Endothelial cell of umbilical vein (primary cell): ENCODE results near the gene EDARADD. TPM values are rescaled to one million over a fixed set of nuclear protein-coding genes. Genes with fewer than 3 reads are reported as not detected.
"Not testable (repeated sequence)": the region's sequence is repeated elsewhere in the genome, so short reads cannot be mapped to it uniquely, and the experiment has no call there.

Experiments used
- BruUV-seq: library from RNA; stranded (reverse); fragments of 400-500 nt; replicated peaks from 2 replicates; lab custom pipeline; 2021; lab: Mats Ljungman, UMichigan
- CTCF ChIA-PET: fragments of 300-600, 350-600 bp; sonication (Branson Sonifier 250); formaldehyde crosslinking; loops from one replicate; lab custom pipeline; 2021; ENCODE audit warnings: antibody characterized with exemption, inconsistent platforms; lab: Charles Lee
- POLR2A ChIA-PET: fragments of 300-600, 350-600 bp; sonication (Branson Sonifier 250); formaldehyde crosslinking; loops from one replicate; lab custom pipeline; 2021; ENCODE audit warnings: antibody characterized with exemption, inconsistent platforms; lab: Charles Lee
- DNase-seq: peaks from one replicate; pipeline ENCODE4 v3.0.0-alpha.2; 2011; ENCODE audit warnings: low read depth, low spot score
- FAIRE-seq: peaks from 2 replicates; lab custom pipeline; 2011; peaks lifted over from hg19 to GRCh38; lab: Jason Lieb, UNC
- H2AFZ ChIP-seq: 2 replicates; pipeline ENCODE4 v1.6.0; 2012; ENCODE audit warnings: low read depth, low read length, control low read depth, inconsistent platforms
- H3K27ac ChIP-seq: 2 replicates; pipeline ENCODE4 v1.5.1; 2011; ENCODE audit warnings: low read depth, mild to moderate bottlenecking, control low read depth, low read length, moderate library complexity; ENCODE audit not compliant: insufficient read depth
- H3K27me3 ChIP-seq, 2 experiments: 2 replicates each; pipeline versions ENCODE4 v1.6.0 to v1.6.1; 2011; ENCODE audit warnings: low read length in 2 of 2, mixed read lengths in 1 of 2; ENCODE audit not compliant: control insufficient read depth in 2 of 2, insufficient read depth in 2 of 2
- H3K36me3 ChIP-seq, 2 experiments: 2 replicates in 1 of 2; 3 replicates in 1 of 2; pipeline ENCODE4 v1.5.1; 2011; ENCODE audit warnings: low read length in 2 of 2, mild to moderate bottlenecking in 1 of 2, moderate library complexity in 1 of 2; ENCODE audit not compliant: control insufficient read depth in 2 of 2, insufficient read depth in 2 of 2; ENCODE audit errors: extremely low read depth in 1 of 2
- H3K4me1 ChIP-seq: 3 replicates; pipeline ENCODE4 v1.5.1; 2011; ENCODE audit warnings: mild to moderate bottlenecking, low read length; ENCODE audit not compliant: control insufficient read depth, insufficient read depth; ENCODE audit errors: extremely low read depth
- H3K4me2 ChIP-seq: 2 replicates; pipeline ENCODE4 v1.6.1; 2011; ENCODE audit warnings: low read length, control low read depth, mixed read lengths; ENCODE audit not compliant: insufficient read depth
- H3K4me3 ChIP-seq, 3 experiments: fragments of 200-600 bp in 1 of 3; sonication (generic), shearing (Covaris generic) in 1 of 3; replicated peaks in 1 of 3; 2 replicates each; pipeline ENCODE4 v1.5.1; 2011 to 2016; ENCODE audit warnings: control low read depth in 3 of 3, low read length in 3 of 3, mild to moderate bottlenecking in 2 of 3, inconsistent platforms in 1 of 3, low read depth in 1 of 3, moderate library complexity in 1 of 3; ENCODE audit not compliant: insufficient read depth in 1 of 3
- H3K79me2 ChIP-seq: 2 replicates; pipeline ENCODE4 v1.6.0; 2012; ENCODE audit warnings: low read length, inconsistent platforms; ENCODE audit not compliant: control insufficient read depth, insufficient read depth
- H3K9ac ChIP-seq: replicated peaks from 2 replicates; pipeline ENCODE3; 2011; ENCODE audit warnings: low read length, control low read depth; ENCODE audit not compliant: insufficient read depth; ENCODE audit errors: extremely low read depth
- H3K9me1 ChIP-seq: replicated peaks from 3 replicates; pipeline ENCODE4 v1.6.0; 2011; ENCODE audit warnings: mild to moderate bottlenecking, low read length; ENCODE audit not compliant: control insufficient read depth, insufficient read depth; ENCODE audit errors: extremely low read depth
- H3K9me3 ChIP-seq: replicated peaks from 2 replicates; pipeline ENCODE4 v1.5.1; 2012; ENCODE audit warnings: low read length, inconsistent platforms; ENCODE audit not compliant: control insufficient read depth, insufficient read depth
- H4K20me1 ChIP-seq: replicated peaks from 2 replicates; pipeline ENCODE3; 2011; ENCODE audit warnings: mild to moderate bottlenecking, low read length; ENCODE audit not compliant: control insufficient read depth, insufficient read depth; ENCODE audit errors: extremely low read depth
- CTCF ChIP-seq, 2 donors: IDR thresholded peaks; 1 replicate in 1 of 2; 2 replicates in 1 of 2; pipeline ENCODE4 v1.5.1; 2011; ENCODE audit warnings: low read length in 2 of 2, mild to moderate bottlenecking in 2 of 2, moderate library complexity in 2 of 2, control low read depth in 1 of 2, inconsistent platforms in 1 of 2, low read depth in 1 of 2; ENCODE audit not compliant: insufficient read depth in 1 of 2; ENCODE audit errors: extremely low read depth in 1 of 2
- EZH2 ChIP-seq: IDR thresholded peaks from 2 replicates; pipeline ENCODE4 v1.6.1; 2012; ENCODE audit warnings: borderline replicate concordance, low read depth, mild to moderate bottlenecking, moderate library complexity, low read length, inconsistent platforms; ENCODE audit not compliant: severe bottlenecking
- FOS ChIP-seq: IDR thresholded peaks from 2 replicates; pipeline ENCODE4 v1.6.1; 2011; ENCODE audit warnings: mild to moderate bottlenecking, low read length, moderate library complexity, borderline replicate concordance; ENCODE audit not compliant: insufficient read depth
- GATA2 ChIP-seq: IDR thresholded peaks from 2 replicates; pipeline ENCODE4 v1.7.0; 2011; ENCODE audit warnings: low read depth, mild to moderate bottlenecking, moderate library complexity, mixed read lengths, low read length; ENCODE audit not compliant: insufficient read length, insufficient read depth
- JUN ChIP-seq: IDR thresholded peaks from 2 replicates; pipeline ENCODE4 v1.6.1; 2011; ENCODE audit warnings: borderline replicate concordance, low read depth; ENCODE audit not compliant: insufficient read length, insufficient read depth
- MYC ChIP-seq: IDR thresholded peaks from one replicate; pipeline ENCODE4 v1.6.1; 2011; ENCODE audit warnings: mild to moderate bottlenecking, low read depth, low read length
- POLR2A ChIP-seq: IDR thresholded peaks from 2 replicates; pipeline ENCODE4 v1.6.1; 2012; ENCODE audit warnings: low read depth, mild to moderate bottlenecking, control low read depth, low read length
- POLR2AphosphoS5 ChIP-seq: IDR thresholded peaks from 2 replicates; pipeline ENCODE4 v1.6.1; 2012; ENCODE audit warnings: low read depth, mild to moderate bottlenecking, control low read depth, low read length, moderate library complexity; ENCODE audit not compliant: insufficient read depth
- dilution Hi-C: fragments of 300-500 bp; cut with MboI; formaldehyde crosslinking; loops from one replicate; pipeline ENCODE4 v1.15.0; 2019; ENCODE audit warnings: low sequenced_read_pairs; ENCODE audit not compliant: extremely low pct_ligation_motif_present
- intact Hi-C: fragments of 100-400 bp; cut with micrococcal nuclease; formaldehyde crosslinking; loops from one replicate; pipeline ENCODE4 v1.10.0; 2022
- polyA plus RNA-seq, 4 experiments: library from polyadenylated mRNA; depleted of rRNA in 3 of 4; stranded (reverse) in 3 of 4; unstranded in 1 of 4; fragments of >200 nt; gene quantifications; 2 replicates each; pipeline versions ENCODE4 v1.2.1 to v1.2.3, GENCODE V29; 2011 to 2012; ENCODE audit warnings: missing spikeins in 1 of 4
- total RNA-seq: library from RNA; stranded (reverse); gene quantifications from 2 replicates; pipeline ENCODE4 v1.2.3, GENCODE V29; 2021
- TF ChIP-seq, protein P1 (sequence below): IDR thresholded peaks from 2 replicates; pipeline ENCODE4 v1.6.1; 2011; ENCODE audit not compliant: insufficient read depth, insufficient read length

EDARADD gene
- total and polyA plus RNA-seq, 2 donors (not counting 3 experiments of a cell fraction or from before 2014, with no cell fraction given) = not detected

DNA sequence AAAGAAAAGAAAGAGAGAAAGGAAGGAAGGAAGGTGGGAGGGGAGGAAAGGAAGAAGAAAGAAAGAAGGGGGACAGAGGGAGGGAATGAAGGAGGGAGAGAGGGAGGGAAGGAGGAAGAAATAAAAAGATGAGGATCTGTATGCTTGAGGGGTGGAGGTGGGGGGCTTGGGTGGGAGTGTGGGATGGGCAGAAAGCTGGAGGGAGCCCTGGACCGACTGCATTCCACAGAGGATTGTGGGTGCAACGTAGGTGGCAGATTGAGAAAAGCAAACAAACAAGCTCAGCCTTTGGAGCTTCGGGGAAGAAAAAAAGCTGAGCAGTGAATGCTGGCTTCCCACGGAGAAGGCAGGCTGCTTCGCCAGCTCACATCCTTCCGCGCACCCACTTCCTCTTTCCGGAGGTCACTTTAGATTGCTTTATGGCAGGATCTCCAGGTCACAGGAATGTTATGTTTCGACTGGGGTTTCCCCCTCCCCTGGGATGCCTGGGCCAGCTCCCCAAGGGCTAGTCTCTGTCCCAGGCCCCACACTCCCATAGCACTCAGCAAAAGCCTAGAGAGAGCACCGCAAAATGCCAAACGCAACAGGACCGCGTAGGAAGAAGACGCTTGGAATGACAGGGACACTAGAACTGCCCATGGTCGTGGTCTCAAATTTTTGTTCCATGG, 109.0 kb downstream of the EDARADD start:
- Histone ChIP-seq H3K4me3 (peak overlapping the region in 1 of 3 experiments; percentile 4), H3K4me2 (peak overlapping the region; percentile 36), H2AFZ (no peak overlapping the region), H3K4me1 (peaks cover 10% of the 10 kb centered on the region), H3K27ac (peak overlapping the region; percentile 1), H3K36me3 (no peaks in the 10 kb centered on the region), H3K27me3 (no peaks in the 10 kb centered on the region), H3K9ac (no peak overlapping the region), H3K79me2 (no peaks in the 10 kb centered on the region), H3K9me3 (no peaks in the 10 kb centered on the region), H3K9me1 (no peaks in the 10 kb centered on the region), H4K20me1 (no peaks in the 10 kb centered on the region)
- dilution Hi-C loops (no loop called here), intact Hi-C loops (loop anchor here (1.0 to 5.0 kb wide), 5 partner anchors 12 to 221 kb away; partner anchors contain the start of gene ERO1B)
- POLR2A ChIA-PET = interaction anchor here (1.4 kb wide), 1 partner anchor 22 kb away, joined by 4 read pairs; no protein-coding TSS in a partner anchor
- FAIRE-seq (peak; percentile 99), DNase-seq (peak; percentile 89)
- TF ChIP-seq CTCF (IDR thresholded peaks at IDR 0.05; ENCODE audit: extremely low read depth in 1 of 2, insufficient read depth in 1 of 2, low read depth in 1 of 2, low read length in 2 of 2) = no peak
- TF ChIP-seq MYC = no peak
- TF ChIP-seq, protein P1, sequence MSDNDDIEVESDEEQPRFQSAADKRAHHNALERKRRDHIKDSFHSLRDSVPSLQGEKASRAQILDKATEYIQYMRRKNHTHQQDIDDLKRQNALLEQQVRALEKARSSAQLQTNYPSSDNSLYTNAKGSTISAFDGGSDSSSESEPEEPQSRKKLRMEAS = no peak
- TF ChIP-seq POLR2AphosphoS5 = peak; percentile 82
- TF ChIP-seq POLR2A = peak; percentile 48
- no peak for TF ChIP-seq EZH2
- peak; percentile 57 for TF ChIP-seq FOS
- TF ChIP-seq GATA2 = peak; percentile 59
- TF ChIP-seq JUN = peak; percentile 71
- no TSS peak for BruUV-seq
- CTCF ChIA-PET = interaction anchor here (0.7 to 1.2 kb wide), 3 partner anchors 12 to 106 kb away, joined by 3 to 9 read pairs (median 4); partner anchors contain the start of gene LGALS8

DNA sequence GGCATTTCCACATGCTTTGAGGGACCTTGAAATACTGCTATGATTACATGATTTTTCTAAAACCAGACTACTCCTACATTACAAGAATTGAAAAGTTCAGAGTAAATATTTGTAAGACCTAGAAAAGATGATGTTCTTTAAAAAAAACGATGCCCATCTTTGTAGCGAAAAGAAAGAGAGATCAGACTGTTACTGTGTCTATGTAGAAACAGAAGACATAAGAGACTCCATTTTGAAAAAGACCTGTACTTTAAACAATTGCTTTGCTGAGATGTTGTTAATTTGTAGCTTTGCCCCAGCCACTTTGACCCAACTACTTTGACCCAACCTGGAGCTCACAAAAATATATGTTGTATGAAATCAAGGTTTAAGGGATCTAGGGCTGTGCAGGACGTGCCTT, 110.3 kb downstream of the EDARADD start:
- DNase-seq, BruUV-seq, H3K9ac ChIP-seq, H3K27me3 ChIP-seq, H3K4me2 ChIP-seq, H3K9me3 ChIP-seq, H3K79me2 ChIP-seq, FAIRE-seq, H3K36me3 ChIP-seq, H4K20me1 ChIP-seq, H3K27ac ChIP-seq, dilution Hi-C loops, H3K9me1 ChIP-seq, H2AFZ ChIP-seq, H3K4me3 ChIP-seq: not testable (repeated sequence)
- POLR2A ChIA-PET = interaction anchor here (1.4 kb wide), 1 partner anchor 20 kb away, joined by 4 read pairs; no protein-coding TSS in a partner anchor
- CTCF ChIA-PET = interaction anchor here (0.7 to 1.2 kb wide), 2 partner anchors 12 to 105 kb away, joined by 3 read pairs; no protein-coding TSS in a partner anchor
- intact Hi-C loops = loop anchor here (5.0 kb wide), 1 partner anchor 222 kb away; the partner anchor contains the start of gene ERO1B
- peaks cover 10% of the 10 kb centered on the region for H3K4me1 ChIP-seq
